Endodermal cell (in vitro differentiated cells): ENCODE results near the gene CD81. TPM values are rescaled to one million over a fixed set of nuclear protein-coding genes. Genes with fewer than 3 reads are reported as not detected.

Experiments
- DNase-seq: peaks from one replicate; pipeline ENCODE4 v3.0.0-alpha.2; 2017
- H3K27ac ChIP-seq: 2 replicates; pipeline ENCODE4 v1.5.1; 2013; ENCODE audit warnings: mild to moderate bottlenecking, low read depth, low read length, moderate library complexity
- H3K27me3 ChIP-seq: 2 replicates; pipeline ENCODE4 v1.6.1; 2013; ENCODE audit warnings: mild to moderate bottlenecking, low read length, moderate library complexity; ENCODE audit not compliant: insufficient read depth, control insufficient read depth, poor library complexity, severe bottlenecking
- H3K36me3 ChIP-seq: 2 replicates; pipeline ENCODE4 v1.7.0; 2013; ENCODE audit warnings: mild to moderate bottlenecking, low read length, moderate library complexity; ENCODE audit not compliant: control insufficient read depth, insufficient read depth
- H3K4me1 ChIP-seq: one replicate; pipeline ENCODE4 v1.7.0; 2013; ENCODE audit warnings: low read length; ENCODE audit not compliant: control insufficient read depth, insufficient read depth
- H3K4me3 ChIP-seq: 2 replicates; pipeline ENCODE4 v1.5.1; 2013; ENCODE audit warnings: mild to moderate bottlenecking, low read length, moderate library complexity
- H3K9ac ChIP-seq: 2 replicates; pipeline ENCODE4 v1.6.1; 2013; ENCODE audit warnings: mild to moderate bottlenecking, low read length, moderate library complexity; ENCODE audit not compliant: poor library complexity, severe bottlenecking; ENCODE audit errors: extremely low read depth
- H3K9me3 ChIP-seq: 2 replicates; pipeline ENCODE4 v1.6.1; 2013; ENCODE audit warnings: mild to moderate bottlenecking, low read length, moderate library complexity; ENCODE audit not compliant: control insufficient read depth
- H3K27ac Mint-ChIP-seq: 2 replicates; pipeline ENCODE4 v1.8.0; 2020; ENCODE audit warnings: mixed read lengths
- H3K27me3 Mint-ChIP-seq: 2 replicates; pipeline ENCODE4 v1.8.0; 2021; ENCODE audit warnings: mild to moderate bottlenecking, mixed read lengths; ENCODE audit not compliant: insufficient read depth
- H3K36me3 Mint-ChIP-seq: 2 replicates; pipeline ENCODE4 v1.8.0; 2020; ENCODE audit warnings: low read depth, mixed read lengths
- H3K4me1 Mint-ChIP-seq: 2 replicates; pipeline ENCODE4 v1.8.0; 2020; ENCODE audit warnings: mixed read lengths
- H3K4me3 Mint-ChIP-seq: 2 replicates; pipeline ENCODE4 v1.8.0; 2020; ENCODE audit warnings: mild to moderate bottlenecking, moderate library complexity, mixed read lengths
- H3K9me3 Mint-ChIP-seq: 2 replicates; pipeline ENCODE4 v1.8.0; 2020; ENCODE audit warnings: mild to moderate bottlenecking, mixed read lengths
- WGBS, 2 experiments: methylation state at CpG; one replicate each; pipeline versions ENCODE4 v1.1.5 to v1.1.7; 2013; ENCODE audit warnings: missing lambda C conversion rate in 2 of 2, mixed read lengths in 1 of 2; ENCODE audit not compliant: insufficient coverage in 1 of 2, insufficient read length in 1 of 2; 5-methylcytosine and 5-hydroxymethylcytosine counted together
- total RNA-seq, 2 donors: library from RNA; stranded (reverse); fragmentation: NEBNext Ultra II Directional in 1 of 2; extraction: Animal tissue kit (Norgen Biotek cat#: 25700) in 1 of 2; gene quantifications; 2 replicates in 1 of 2; 3 replicates in 1 of 2; pipeline ENCODE4 v1.2.1, GENCODE V29; 2021
- TF ChIP-seq, protein P1 (sequence below): fragments of 200-600 bp; sonication (generic); conservative IDR thresholded peaks from 2 replicates; pipeline ENCODE4 v1.5.0; 2021; ENCODE audit warnings: antibody characterized with exemption, mild to moderate bottlenecking

The CD81 gene
- total RNA-seq, 2 donors from 2014 or later, result 275 to 331 TPM

DNA sequence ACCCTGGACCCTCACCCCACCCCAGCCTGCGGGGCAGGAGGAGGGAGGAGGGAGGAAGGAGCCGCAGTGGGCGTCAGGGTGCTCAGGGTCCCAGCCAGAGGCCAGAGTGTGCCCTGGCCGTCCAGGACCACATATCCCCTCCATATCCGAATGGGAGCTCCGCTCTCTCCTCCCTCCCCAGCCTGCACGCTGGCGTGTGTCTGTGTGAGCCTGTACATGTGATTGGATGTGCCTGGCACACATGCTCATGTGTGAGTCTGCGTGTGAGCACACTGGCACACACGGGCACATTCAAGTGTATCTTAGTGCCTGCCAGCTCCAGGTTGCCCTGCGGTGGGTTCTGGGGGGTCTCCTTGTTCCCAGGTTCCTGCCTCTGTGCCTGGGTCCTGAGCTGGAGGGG is 31.6 kb downstream of the CD81 start:
- no peak overlapping the region for H3K27ac Mint-ChIP-seq
- H3K4me1 ChIP-seq, result no peaks in the 10 kb centered on the region
- DNase-seq, result no peak
- no peaks in the 10 kb centered on the region for H3K9me3 Mint-ChIP-seq
- H3K36me3 ChIP-seq, result peaks cover 5% of the 10 kb centered on the region
- no peak overlapping the region for H3K4me3 Mint-ChIP-seq
- H3K36me3 Mint-ChIP-seq, result no peaks in the 10 kb centered on the region
- no peaks in the 10 kb centered on the region for H3K27me3 ChIP-seq
- no peak overlapping the region for H3K9ac ChIP-seq
- H3K9me3 ChIP-seq, result no peaks in the 10 kb centered on the region
- no peak overlapping the region for H3K4me3 ChIP-seq
- H3K27me3 Mint-ChIP-seq, result no peaks in the 10 kb centered on the region
- WGBS, 2 experiments, result 85 to 93% methylated on average over 5 to 8 of the region's 11 CpGs
- no peaks in the 10 kb centered on the region for H3K4me1 Mint-ChIP-seq
- TF ChIP-seq, protein P1, sequence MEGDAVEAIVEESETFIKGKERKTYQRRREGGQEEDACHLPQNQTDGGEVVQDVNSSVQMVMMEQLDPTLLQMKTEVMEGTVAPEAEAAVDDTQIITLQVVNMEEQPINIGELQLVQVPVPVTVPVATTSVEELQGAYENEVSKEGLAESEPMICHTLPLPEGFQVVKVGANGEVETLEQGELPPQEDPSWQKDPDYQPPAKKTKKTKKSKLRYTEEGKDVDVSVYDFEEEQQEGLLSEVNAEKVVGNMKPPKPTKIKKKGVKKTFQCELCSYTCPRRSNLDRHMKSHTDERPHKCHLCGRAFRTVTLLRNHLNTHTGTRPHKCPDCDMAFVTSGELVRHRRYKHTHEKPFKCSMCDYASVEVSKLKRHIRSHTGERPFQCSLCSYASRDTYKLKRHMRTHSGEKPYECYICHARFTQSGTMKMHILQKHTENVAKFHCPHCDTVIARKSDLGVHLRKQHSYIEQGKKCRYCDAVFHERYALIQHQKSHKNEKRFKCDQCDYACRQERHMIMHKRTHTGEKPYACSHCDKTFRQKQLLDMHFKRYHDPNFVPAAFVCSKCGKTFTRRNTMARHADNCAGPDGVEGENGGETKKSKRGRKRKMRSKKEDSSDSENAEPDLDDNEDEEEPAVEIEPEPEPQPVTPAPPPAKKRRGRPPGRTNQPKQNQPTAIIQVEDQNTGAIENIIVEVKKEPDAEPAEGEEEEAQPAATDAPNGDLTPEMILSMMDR, result no peak
- H3K27ac ChIP-seq, result no peak overlapping the region

DNA sequence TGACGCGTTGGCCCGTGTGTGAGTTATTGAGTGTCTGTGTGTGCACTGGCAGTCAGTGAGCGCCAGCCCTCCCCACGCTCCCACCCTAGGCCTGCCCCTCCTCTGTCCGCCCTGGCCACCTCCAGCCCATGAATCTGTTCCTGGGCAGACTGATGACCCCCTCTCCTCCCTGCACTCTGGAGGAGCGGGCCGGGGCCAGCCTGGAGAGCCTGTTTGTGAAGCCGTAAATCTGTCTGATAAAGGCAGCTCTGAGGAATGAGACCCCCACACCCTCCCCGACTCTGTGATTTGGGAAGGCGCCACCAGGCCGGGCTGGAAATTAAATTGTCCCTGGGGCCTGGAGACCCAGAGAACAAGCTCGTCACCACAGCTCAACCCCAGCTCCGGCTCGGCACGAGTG is 32.0 kb downstream of the CD81 start:
- Mint-ChIP-seq H3K27ac (no peak overlapping the region), H3K4me3 (no peak overlapping the region), H3K27me3 (no peaks in the 10 kb centered on the region), H3K4me1 (no peaks in the 10 kb centered on the region), H3K36me3 (no peaks in the 10 kb centered on the region), H3K9me3 (no peaks in the 10 kb centered on the region)
- no peaks in the 10 kb centered on the region for H3K27me3 ChIP-seq
- 84 to 95% methylated on average over 12 to 16 of the region's 16 CpGs for WGBS, 2 experiments
- TF ChIP-seq, protein P1, result no peak
- no peaks in the 10 kb centered on the region for H3K4me1 ChIP-seq
- H3K4me3 ChIP-seq, result no peak overlapping the region
- no peaks in the 10 kb centered on the region for H3K9me3 ChIP-seq
- DNase-seq, result no peak
- H3K9ac ChIP-seq, result no peak overlapping the region
- H3K27ac ChIP-seq, result peak overlapping the region; percentile 63
- H3K36me3 ChIP-seq, result peaks cover under 1% of the 10 kb centered on the region

DNA sequence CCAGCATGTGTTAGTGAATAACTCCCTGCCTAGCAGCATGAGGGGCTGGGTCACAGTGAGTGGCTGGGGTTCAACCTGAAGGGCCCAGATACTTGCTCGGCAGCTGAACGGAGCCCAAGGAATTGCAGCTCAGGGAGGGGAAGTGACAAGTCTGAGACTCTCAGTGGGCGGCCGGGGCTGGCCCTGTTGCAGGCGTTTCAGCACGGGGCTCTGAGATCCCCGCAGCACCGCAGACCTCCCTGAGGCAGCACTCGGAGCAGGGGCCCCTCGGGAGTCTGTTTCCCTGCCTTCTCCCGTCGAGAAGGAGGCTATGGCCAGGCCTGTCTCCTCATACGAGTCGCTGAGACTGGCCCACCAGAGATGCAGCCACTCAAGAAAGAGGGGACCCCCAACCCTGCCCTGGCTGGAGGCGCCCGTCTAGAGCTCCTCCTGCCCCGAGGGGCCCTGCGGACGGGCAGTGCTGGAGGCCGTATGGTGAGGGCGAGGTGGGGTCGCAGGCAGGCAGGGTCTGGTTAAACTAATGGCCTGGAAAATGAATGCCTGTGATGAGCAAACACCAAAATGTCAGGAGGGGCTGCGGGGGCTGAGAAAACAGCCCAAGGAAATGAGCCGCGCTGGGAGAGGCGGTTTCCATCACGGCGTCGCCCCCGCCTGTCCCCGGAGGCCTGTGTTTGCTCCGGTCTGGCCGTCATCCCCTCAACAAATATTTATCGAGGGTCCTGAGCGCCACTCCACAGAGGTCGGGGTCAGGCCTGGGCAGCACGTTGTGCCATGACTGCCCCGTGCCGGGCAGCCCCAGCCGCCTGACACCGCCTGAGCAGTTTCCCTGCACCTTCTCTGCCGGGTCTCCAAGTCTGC is 32.7 kb downstream of the CD81 start:
- Mint-ChIP-seq H3K4me1 (no peaks in the 10 kb centered on the region), H3K4me3 (no peak overlapping the region), H3K36me3 (no peaks in the 10 kb centered on the region), H3K27me3 (no peaks in the 10 kb centered on the region), H3K27ac (no peak overlapping the region), H3K9me3 (no peaks in the 10 kb centered on the region)
- WGBS, 2 experiments, result 87 to 89% methylated on average over 34 to 42 of the region's 42 CpGs
- H3K27me3 ChIP-seq, result no peaks in the 10 kb centered on the region
- H3K9me3 ChIP-seq, result no peaks in the 10 kb centered on the region
- TF ChIP-seq, protein P1, result no peak
- peak overlapping the region; percentile 63 for H3K27ac ChIP-seq
- no peaks in the 10 kb centered on the region for H3K4me1 ChIP-seq
- H3K4me3 ChIP-seq, result no peak overlapping the region
- no peak overlapping the region for H3K9ac ChIP-seq
- no peaks in the 10 kb centered on the region for H3K36me3 ChIP-seq
- DNase-seq, result no peak
